Central memory CD4-positive, alpha-beta T cell (primary cell): Measurements from ENCODE around the gene HCST.
"Not testable (repeated sequence)": the region's sequence is repeated elsewhere in the genome, so short reads cannot be mapped to it uniquely, and the experiment has no call there.

Source experiments
- DNase-seq: peaks from one replicate; pipeline ENCODE4 v3.0.0; 2022

The HCST gene

GRCh38 chr19:35879770-35880317 is 22.5 kb upstream of the HCST start:
- peak; percentile 61 for DNase-seq

- DNase-seq, result peak; percentile 69
Observed at GRCh38 chr19:35882114-35882832, 20.1 kb upstream of the HCST start.

- DNase-seq, result no peak
Observed at GRCh38 chr19:35883882-35884281, 18.4 kb upstream of the HCST start.

- DNase-seq, result no peak
Observed at GRCh38 chr19:35885225-35885738, 17.0 kb upstream of the HCST start.

GRCh38 chr19:35885904-35886303 is 16.4 kb upstream of the HCST start:
- DNase-seq, result no peak

- no peak for DNase-seq
Observed at GRCh38 chr19:35887197-35887596, 15.1 kb upstream of the HCST start.

GRCh38 chr19:35888398-35888797 is 13.9 kb upstream of the HCST start:
- DNase-seq, result no peak

- DNase-seq, result no peak
Observed at GRCh38 chr19:35889370-35890112, 12.8 kb upstream of the HCST start.

GRCh38 chr19:35890113-35890650 is 12.1 kb upstream of the HCST start:
- no peak for DNase-seq

GRCh38 chr19:35891819-35892218 is 10.5 kb upstream of the HCST start:
- DNase-seq, result not testable (repeated sequence)

- no peak for DNase-seq
Observed at GRCh38 chr19:35894342-35894741, 8.0 kb upstream of the HCST start.

- no peak for DNase-seq
Observed at GRCh38 chr19:35895911-35896642, 6.3 kb upstream of the HCST start.

GRCh38 chr19:35896643-35897040 is 5.7 kb upstream of the HCST start:
- DNase-seq, result no peak

- no peak for DNase-seq
Observed at GRCh38 chr19:35897706-35898451, 4.5 kb upstream of the HCST start.

GRCh38 chr19:35898499-35898809 is 3.9 kb upstream of the HCST start:
- DNase-seq, result no peak

GRCh38 chr19:35899547-35900214 is 2.6 kb upstream of the HCST start:
- DNase-seq, result peak; percentile 88

GRCh38 chr19:35901055-35901644 is 1.2 kb upstream of the HCST start:
- DNase-seq, result no peak

GRCh38 chr19:35902870-35903475 is 644 bp downstream of the HCST start:
- DNase-seq, result no peak

- DNase-seq, result peak; percentile 90
Observed at GRCh38 chr19:35903550-35904179, 1.3 kb downstream of the HCST start.
